Thyroid gland (tissue), 4 donors: ENCODE results near the gene IDS.
"Not testable (repeated sequence)": the region's sequence is repeated elsewhere in the genome, so short reads cannot be mapped to it uniquely, and the experiment has no call there.

Experiments
- POLR2A ChIP-seq, 2 donors: fragments of 450-650 bp; IDR thresholded peaks; one replicate each; pipeline ENCODE4 v1.6.1; 2017; ENCODE audit warnings: antibody characterized with exemption in 2 of 2, mild to moderate bottlenecking in 2 of 2, moderate library complexity in 1 of 2
- TF ChIP-seq, protein P1 (sequence below), 6 experiments: fragments of 200-600 bp in 3 of 6; fragments of 450-650 bp in 3 of 6; sonication (generic) in 3 of 6; IDR thresholded peaks; one replicate each; pipeline ENCODE4 v1.5.1; 2016 to 2019; ENCODE audit warnings: antibody characterized with exemption in 6 of 6, mild to moderate bottlenecking in 2 of 6, inconsistent platforms in 1 of 6, moderate library complexity in 1 of 6

DNA sequence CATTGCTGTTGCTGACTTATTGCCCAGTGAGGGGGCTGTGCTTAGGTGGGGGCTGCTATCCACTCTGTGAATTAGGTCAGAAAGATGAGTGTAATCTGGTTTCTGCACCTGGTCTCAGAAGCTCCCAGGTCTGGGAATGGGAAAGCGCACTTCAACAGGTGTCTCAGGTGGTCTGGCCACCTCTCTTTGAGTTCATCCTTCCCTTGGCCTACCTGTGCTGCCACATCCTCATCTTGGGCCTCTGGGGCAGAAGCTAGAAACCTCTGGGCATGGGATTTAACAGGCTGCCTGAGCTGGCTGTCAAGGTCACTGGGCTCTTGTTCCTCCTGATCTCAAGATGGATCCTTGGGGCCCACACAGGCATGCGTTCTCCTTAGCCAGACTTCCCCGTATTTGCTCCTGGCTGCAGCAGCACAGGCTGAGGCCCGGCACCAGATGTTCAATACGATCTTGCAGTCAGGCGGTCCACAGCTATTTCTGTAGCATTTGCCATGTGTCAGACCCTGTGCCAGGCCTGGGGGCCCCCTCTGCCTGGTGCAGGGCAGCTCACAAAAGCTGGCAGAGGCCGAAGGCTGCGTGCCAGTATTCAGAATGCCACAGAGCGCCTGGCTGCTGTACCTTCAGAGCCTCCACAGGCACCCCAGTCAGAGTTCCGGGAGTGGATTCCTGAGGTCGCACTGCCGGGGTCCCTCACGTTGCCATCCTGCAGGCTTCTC lies 21.4 kb upstream of the IDS start:
- TF ChIP-seq, protein P1, sequence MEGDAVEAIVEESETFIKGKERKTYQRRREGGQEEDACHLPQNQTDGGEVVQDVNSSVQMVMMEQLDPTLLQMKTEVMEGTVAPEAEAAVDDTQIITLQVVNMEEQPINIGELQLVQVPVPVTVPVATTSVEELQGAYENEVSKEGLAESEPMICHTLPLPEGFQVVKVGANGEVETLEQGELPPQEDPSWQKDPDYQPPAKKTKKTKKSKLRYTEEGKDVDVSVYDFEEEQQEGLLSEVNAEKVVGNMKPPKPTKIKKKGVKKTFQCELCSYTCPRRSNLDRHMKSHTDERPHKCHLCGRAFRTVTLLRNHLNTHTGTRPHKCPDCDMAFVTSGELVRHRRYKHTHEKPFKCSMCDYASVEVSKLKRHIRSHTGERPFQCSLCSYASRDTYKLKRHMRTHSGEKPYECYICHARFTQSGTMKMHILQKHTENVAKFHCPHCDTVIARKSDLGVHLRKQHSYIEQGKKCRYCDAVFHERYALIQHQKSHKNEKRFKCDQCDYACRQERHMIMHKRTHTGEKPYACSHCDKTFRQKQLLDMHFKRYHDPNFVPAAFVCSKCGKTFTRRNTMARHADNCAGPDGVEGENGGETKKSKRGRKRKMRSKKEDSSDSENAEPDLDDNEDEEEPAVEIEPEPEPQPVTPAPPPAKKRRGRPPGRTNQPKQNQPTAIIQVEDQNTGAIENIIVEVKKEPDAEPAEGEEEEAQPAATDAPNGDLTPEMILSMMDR (IDR thresholded peaks at IDR 0.05), result not testable (repeated sequence)
- not testable (repeated sequence) for TF ChIP-seq POLR2A (IDR thresholded peaks at IDR 0.05)
